GM11168 (cell line): ENCODE measurements around the gene KDM4C.
"Not testable (repeated sequence)": the region's sequence is repeated elsewhere in the genome, so short reads cannot be mapped to it uniquely, and the experiment has no call there.

Experiments
- in situ Hi-C: fragments of 300-500 bp; cut with MboI; formaldehyde crosslinking; loops from one replicate; pipeline ENCODE4 v1.12.0; 2022; ENCODE audit warnings: low sequenced_read_pairs; ENCODE audit not compliant: unreplicated experiment

KDM4C gene

DNA sequence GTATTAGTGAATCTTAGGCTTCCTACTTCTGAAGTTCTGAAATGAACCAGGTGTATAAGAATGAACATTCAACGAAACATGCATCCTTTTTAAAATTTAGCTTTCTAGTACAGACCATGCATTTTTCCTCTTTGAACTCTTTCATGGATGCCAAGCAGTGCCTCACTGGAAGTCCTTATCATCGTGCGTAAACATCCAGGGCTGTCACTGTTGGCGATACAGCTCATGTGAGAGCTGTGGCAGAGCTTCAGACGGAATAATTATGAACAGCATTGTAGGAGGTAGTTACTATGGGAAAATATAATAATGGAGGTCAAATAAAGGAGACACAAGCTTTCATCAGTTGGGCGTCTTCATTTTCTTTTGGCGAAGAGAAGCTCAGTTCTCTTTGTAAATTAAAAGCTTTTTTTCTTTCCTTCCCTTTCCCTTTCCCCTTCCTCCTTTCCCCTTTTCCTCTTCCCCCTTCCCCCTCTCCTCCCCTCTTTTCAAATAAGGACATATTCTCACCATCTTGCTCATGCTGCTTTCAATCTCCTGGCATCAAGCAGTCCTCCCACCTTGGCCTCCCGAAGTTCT lies 167.3 kb downstream of the KDM4C start:
- in situ Hi-C loops: no loop called here

- in situ Hi-C loops: no loop called here
These were observed 168.1 kb downstream of the KDM4C start for GRCh38 chr9:6925836-6926235.

DNA sequence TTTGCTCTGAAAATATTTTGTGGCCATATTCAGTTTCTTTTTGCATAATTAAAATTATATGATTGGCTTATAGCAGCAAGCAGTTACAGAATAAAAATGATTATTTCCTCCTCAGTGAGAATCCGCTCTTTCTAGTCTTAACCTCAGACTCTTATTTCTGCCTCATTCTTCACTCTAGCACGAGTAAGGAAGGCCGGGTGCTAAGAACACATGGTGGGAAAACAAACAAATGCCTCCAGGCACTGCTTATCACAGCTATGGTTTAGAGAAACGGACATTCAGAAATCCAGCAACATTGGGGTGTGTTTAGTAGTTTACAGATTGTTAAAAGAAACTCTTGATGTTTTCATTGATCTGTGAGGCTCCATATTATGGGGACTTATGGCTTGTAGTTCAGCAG lies 168.7 kb downstream of the KDM4C start:
- in situ Hi-C loops: no loop called here

- in situ Hi-C loops: no loop called here
These were observed 170.1 kb downstream of the KDM4C start for GRCh38 chr9:6927838-6928237.

- in situ Hi-C loops: no loop called here
These were observed 171.1 kb downstream of the KDM4C start for GRCh38 chr9:6928863-6929262.

DNA sequence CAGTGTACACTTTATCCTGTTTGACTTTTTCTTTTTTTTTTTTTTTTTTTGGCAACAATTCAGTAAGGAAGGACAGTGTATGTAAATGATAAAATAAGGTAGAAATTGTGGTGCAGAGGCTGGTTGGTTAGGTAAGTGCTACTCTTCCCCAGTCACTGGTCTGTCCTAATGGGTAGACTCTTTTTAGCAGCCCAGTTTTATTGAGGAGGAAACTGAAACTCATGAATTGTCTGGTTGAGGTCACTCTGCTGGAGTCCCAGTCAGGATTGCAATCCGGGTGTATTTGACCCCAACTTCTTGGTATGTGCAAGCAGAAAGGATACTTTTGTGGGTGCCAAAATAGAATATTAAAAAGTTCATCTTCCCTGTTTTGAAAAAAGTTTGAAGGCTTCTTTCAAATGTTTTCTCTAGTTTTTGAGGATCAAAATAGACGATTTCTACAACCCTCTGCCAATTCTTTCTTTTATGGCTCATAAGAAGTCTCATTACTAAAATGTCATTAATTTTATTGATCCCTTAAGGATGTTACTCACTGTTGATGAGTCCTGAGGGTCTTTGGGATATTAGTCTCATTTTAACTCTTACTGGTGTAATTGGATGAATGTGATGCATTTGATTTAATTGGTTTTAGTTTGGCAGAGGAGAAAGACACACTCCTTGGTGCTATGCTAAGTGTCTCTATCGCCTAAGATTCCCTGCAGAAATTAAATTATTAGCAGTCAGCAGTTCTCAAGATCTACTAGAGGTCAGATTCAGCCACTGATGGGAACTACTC lies 171.9 kb downstream of the KDM4C start:
- in situ Hi-C loops: no loop called here

DNA sequence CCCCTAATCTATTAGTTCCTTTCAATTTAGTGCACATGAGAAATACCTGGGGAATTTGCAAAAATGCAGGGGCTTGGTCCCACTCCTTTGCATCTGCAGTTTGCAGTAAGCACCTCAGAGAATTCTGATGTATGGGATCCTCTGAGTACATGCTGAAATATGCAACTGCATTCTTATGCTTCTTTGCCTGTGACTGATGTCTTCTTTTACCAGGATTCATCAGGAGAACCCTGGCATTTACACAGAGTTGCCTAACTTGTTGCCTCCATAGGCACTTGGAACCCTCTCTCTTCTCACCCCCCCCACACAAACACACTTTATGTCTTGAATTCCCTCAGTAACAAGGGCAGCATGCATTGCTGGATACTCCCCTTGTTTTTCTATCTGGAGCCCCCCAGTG lies 173.1 kb downstream of the KDM4C start:
- in situ Hi-C loops: no loop called here

- in situ Hi-C loops: no loop called here
These were observed 174.1 kb downstream of the KDM4C start for GRCh38 chr9:6931913-6932312.

DNA sequence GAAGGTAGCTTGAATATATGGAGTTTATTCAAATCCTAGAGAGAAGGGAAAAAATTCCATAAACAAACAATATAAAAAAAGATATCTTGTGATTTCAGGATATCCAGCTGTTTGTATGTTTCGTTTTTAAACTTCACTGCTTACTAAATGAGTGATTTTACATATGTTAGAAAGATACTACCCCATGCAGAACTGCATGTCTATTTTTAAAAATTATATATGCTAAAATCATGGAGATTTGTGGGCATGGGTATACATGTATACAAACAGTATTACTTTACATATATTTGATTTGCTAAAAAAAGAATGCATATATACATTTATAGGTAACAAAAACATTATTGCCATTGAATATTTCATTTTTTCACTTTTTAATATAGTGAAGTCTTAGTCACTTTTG lies 178.3 kb downstream of the KDM4C start:
- in situ Hi-C loops: no loop called here

DNA sequence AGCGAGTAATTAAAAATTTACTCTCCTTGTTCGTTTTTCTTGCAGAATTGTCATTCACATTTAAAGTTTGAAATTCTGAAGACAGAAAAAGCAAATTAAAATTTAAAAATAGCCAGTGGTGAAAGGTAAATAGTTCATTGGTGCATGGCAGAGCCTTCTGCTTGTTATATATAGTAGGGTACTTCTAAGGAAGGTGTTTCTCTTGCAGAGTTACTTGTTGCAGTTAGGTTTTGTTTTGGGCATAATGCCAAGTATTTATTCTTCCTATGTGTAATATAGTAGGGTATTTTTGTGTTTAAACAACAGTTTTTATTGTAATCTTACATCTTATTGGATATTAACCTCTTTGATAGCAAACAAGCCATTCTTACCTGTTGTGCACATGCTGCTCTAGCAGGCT lies 179.4 kb downstream of the KDM4C start:
- in situ Hi-C loops: no loop called here

DNA sequence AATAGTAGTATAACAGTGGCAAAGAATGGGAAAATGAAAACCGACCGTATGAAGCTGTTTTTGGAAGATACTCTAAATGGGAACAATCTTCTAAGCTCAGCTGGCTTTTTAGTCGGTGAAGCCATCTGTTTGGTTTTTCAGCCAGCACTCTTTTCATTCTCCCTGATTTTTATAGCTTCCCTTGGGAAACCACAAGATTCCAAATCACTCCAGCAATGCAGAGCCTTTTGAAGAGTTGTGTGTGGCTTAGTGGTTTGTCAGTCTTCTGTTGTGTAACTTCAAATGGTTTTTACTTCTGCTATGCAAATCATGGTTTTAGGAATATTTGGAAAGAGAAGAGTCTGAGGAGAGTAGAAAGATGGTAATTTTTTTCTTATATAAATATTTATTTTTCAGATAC lies 180.7 kb downstream of the KDM4C start:
- in situ Hi-C loops: no loop called here

DNA sequence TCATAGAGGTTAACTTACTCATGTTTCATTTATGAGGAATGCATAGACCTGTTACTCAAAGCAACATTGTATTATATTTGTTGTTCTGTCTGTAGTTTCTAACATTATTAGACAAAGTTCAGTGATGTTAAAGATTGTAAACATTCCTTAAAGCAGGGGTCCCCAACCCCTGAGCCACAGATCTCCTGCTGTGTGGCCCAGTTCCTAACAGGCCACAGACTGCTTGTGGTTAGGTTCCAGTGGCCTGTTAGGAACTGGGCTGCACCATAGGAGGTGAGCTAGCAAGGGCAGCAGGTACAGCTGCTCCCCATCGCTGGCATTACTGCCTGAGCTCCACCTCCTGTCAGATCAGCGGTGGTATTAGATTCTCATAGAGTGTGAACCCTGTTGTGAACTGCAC lies 181.1 kb downstream of the KDM4C start:
- in situ Hi-C loops: no loop called here

DNA sequence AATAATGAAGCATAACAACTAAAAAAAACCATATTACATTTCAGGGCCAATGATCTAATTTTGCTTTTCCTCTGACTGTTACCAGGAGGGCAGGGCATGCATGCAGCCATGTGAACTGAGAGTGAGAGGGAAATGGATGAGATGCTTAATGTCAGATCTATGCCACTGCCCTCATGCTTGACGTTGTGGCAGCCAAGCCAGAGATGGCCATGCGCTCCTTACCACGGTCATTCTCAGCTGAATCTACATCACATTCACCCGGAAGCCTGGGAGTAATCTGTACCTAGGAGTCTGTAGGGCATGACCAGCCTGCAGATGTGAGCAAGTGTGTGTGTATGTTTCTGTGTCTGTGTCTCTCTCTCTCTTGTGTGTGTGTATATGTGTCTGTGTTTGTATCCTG lies 183.7 kb downstream of the KDM4C start:
- in situ Hi-C loops: no loop called here

DNA sequence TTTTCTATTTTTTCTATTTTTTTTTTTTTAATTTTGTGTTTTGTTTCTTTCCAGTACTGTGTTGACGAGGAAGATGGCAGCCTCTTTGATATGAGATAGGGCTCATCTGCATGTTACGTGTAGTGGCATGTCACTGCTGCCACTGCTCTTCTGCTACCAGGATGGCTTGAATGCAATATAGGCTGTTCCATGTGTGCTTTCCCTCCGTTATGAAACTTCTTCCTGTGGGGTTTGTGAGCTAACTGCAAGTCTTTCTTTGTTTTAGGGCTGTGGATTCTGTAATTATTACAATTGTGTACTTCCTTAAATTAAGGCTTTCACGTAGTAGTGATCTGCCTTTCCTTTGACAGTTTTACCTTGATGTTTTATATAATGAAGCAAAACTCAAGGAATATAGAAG lies 184.6 kb downstream of the KDM4C start:
- in situ Hi-C loops: no loop called here

DNA sequence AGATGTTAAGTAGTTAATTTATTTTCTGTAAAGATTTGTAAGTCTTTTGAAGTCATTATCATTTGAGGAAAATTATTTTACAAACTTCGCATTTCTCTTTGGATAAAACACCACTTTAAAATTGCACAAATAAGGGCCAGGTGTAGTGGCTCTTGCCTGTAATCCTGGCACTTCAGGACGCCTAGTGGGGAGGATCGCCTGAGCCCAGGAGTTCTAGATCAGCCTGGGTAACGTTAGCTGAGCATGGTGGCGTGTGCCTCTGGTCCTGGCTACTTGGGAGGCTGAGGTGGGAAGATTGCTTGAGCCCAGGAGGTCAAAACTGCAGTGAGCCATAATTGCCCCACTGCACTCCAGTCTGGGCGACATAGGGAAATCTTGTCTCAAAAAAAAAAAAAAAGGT lies 185.5 kb downstream of the KDM4C start:
- in situ Hi-C loops: no loop called here

DNA sequence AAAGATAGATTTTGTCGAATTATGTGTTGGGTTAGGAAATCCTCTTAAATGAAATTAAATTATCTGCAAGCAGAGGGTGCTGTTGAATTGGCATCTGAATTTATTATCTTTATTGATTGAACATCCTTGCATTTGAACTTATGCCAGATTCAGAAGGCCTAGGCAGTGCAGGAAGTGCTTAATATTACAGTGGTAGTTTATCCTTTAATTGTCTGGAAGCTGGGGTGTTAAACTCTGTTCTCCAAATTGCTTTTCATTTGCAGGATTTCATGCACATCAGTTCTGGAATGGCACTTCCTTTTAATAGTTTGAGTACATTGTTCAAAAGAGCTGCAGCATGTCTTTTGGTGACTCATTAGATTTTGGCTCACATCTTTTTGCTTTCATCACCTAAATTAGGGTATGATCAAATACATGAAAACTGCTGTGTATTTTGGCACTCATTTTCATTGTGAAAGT lies 186.3 kb downstream of the KDM4C start:
- in situ Hi-C loops: no loop called here

- in situ Hi-C loops: no loop called here
These were observed 187.1 kb downstream of the KDM4C start for GRCh38 chr9:6944896-6945295.

- in situ Hi-C loops: no loop called here
These were observed 188.0 kb downstream of the KDM4C start for GRCh38 chr9:6945816-6946215.

DNA sequence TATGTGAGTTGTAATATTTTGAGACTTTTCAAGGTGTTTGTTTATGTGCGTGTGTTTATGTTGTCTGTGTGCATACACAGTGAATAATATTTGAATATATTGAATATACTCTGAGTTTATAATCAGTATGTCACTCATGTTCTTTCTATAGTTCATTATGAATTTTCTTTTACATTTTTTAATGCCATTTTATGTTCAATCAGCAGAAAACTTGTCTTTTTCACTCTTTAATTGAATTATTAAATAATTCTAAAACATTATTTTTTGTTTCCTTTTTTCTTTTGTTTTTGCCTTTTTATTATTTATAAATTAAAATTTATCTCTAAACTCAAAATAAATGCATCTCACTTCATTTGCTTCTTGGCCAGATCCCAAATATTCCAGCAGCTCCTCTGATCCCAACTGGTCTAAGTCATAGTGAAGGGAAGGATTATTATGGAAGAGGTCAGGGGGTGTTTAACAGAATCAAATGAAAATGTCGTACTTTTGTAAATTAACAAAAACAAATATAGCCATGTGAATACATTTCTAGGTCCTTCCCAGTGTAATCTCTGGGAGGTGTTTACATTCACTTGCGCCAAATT lies 188.9 kb downstream of the KDM4C start:
- in situ Hi-C loops: no loop called here

DNA sequence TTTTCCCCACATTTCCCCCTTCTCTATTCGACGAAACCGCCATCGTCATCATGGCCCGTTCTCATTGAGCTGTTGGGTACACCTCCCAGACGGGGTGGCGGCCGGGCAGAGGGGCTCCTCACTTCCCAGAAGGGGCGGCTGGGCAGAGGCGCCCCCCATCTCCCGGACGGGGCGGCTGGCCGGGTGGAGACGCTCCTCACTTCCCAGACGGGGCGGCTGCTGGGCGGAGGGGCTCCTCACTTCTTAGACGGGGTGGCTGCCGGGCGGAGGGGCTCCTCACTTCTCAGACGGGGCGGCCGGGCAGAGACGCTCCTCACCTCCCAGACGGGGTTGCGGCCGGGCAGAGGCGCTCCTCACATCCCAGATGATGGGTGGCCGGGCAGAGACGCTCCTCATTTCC lies 191.1 kb downstream of the KDM4C start:
- in situ Hi-C loops: not testable (repeated sequence)

GRCh38 chr9:6955251-6955921 lies 197.6 kb downstream of the KDM4C start:
- in situ Hi-C loops: no loop called here
